CD4-positive, alpha-beta memory T cell (primary cell): ENCODE measurements around the gene HTR1B. TPM values are rescaled to one million over a fixed set of nuclear protein-coding genes. Genes with fewer than 3 reads are reported as not detected.
A peak's percentile ranks its signal among the peaks of the same experiment; 100 is the strongest.

Experiments
- CTCF ChIA-PET: fragments of 350-600 bp; sonication (Branson Sonifier 250); formaldehyde crosslinking; loops from one replicate; lab custom pipeline; 2021; ENCODE audit warnings: inconsistent platforms; ENCODE audit not compliant: partially characterized antibody; lab: Charles Lee
- POLR2A ChIA-PET: fragments of 350-600 bp; sonication (Branson Sonifier 250); formaldehyde crosslinking; loops from one replicate; lab custom pipeline; 2021; ENCODE audit not compliant: partially characterized antibody; lab: Charles Lee
- DNase-seq, 5 donors: peaks; one replicate each; pipeline versions ENCODE4 v3.0.0 to v3.0.0-alpha.2; 2020 to 2022; ENCODE audit warnings: mixed read lengths in 1 of 5
- H3K27ac ChIP-seq: one replicate; pipeline ENCODE4 v1.7.0; 2013; ENCODE audit warnings: low read depth, low read length
- H3K27me3 ChIP-seq: 2 replicates; pipeline ENCODE4 v1.7.0; 2013; ENCODE audit warnings: mild to moderate bottlenecking, low read length, moderate library complexity; ENCODE audit not compliant: insufficient read depth
- H3K36me3 ChIP-seq: 2 replicates; pipeline ENCODE4 v1.7.0; 2013; ENCODE audit warnings: mild to moderate bottlenecking, low read length, moderate library complexity; ENCODE audit not compliant: insufficient read depth
- H3K4me1 ChIP-seq: 2 replicates; pipeline ENCODE4 v1.7.0; 2013; ENCODE audit warnings: mild to moderate bottlenecking, low read length, moderate library complexity; ENCODE audit not compliant: insufficient read depth
- H3K4me3 ChIP-seq, 2 donors: one replicate each; pipeline ENCODE4 v1.7.0; 2013; ENCODE audit warnings: low read length in 2 of 2, mild to moderate bottlenecking in 1 of 2
- H3K9me3 ChIP-seq, 2 donors: one replicate each; pipeline ENCODE4 v1.7.0; 2013; ENCODE audit warnings: low read length in 2 of 2, control low read depth in 1 of 2; ENCODE audit not compliant: control insufficient read depth in 1 of 2
- H3K27ac Mint-ChIP-seq, 7 donors: one replicate each; pipeline ENCODE4 v1.8.0; 2020 to 2021; ENCODE audit warnings: mixed read lengths in 7 of 7, mild to moderate bottlenecking in 6 of 7, inconsistent platforms in 3 of 7, moderate library complexity in 3 of 7
- H3K27me3 Mint-ChIP-seq, 2 donors: one replicate each; pipeline ENCODE4 v1.8.0; 2020 to 2021; ENCODE audit warnings: mixed read lengths in 2 of 2
- H3K36me3 Mint-ChIP-seq, 2 donors: one replicate each; pipeline ENCODE4 v1.8.0; 2020 to 2021; ENCODE audit warnings: mixed read lengths in 2 of 2, inconsistent platforms in 1 of 2, mild to moderate bottlenecking in 1 of 2
- H3K4me1 Mint-ChIP-seq, 4 donors: one replicate each; pipeline ENCODE4 v1.8.0; 2020 to 2021; ENCODE audit warnings: mixed read lengths in 4 of 4, mild to moderate bottlenecking in 1 of 4
- H3K4me3 Mint-ChIP-seq, 8 donors: one replicate each; pipeline ENCODE4 v1.8.0; 2020 to 2021; ENCODE audit warnings: mixed read lengths in 8 of 8, mild to moderate bottlenecking in 7 of 8, moderate library complexity in 6 of 8, inconsistent platforms in 3 of 8
- H3K9me3 Mint-ChIP-seq, 8 donors: one replicate each; pipeline ENCODE4 v1.8.0; 2020 to 2021; ENCODE audit warnings: mixed read lengths in 8 of 8, mild to moderate bottlenecking in 5 of 8, inconsistent platforms in 3 of 8, moderate library complexity in 1 of 8
- intact Hi-C: fragments of 100-400 bp; cut with micrococcal nuclease; formaldehyde crosslinking; loops from one replicate; pipeline ENCODE4 v1.15.1; 2023
- polyA plus RNA-seq, 2 donors: library from polyadenylated mRNA; unstranded; fragments of 300-500 nt; fragmentation: Illumina TruSeq; gene quantifications; one replicate each; pipeline ENCODE4 v1.2.3, GENCODE V29; 2021
- total RNA-seq, 2 experiments: library from RNA; stranded (reverse); gene quantifications; one replicate each; pipeline ENCODE4 v1.2.3, GENCODE V29; 2021

Gene HTR1B
- total RNA-seq, result not detected
- polyA plus RNA-seq, result not detected

DNA sequence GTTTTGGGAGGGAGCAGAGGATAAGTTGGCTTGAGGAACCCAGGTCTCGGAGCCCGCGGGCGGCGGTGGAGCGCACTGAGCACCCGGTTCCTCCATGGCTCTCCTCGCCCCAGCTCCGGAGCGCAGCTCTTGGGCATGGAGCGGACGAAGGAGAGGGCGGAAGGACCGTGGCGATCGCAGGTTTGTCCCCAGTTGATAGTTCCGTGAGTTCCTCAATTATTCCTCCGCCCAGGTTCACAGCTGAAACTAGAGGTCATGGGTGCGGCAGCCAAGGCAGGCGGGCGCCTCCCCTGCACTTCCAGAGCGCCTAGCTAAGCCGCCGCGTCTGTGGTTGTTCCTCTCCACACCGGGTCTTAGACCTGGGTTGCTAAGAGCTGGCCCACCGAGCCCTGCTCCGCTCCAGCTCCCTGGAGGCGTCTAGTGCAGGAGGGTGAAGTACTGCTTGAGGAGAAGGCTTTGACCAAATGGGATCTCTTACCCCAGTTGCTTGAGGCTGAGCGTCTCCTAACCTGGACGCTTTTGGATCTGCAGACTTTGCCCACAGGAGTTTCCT, at the start of gene HTR1B:
HTR1B (minus strand) TSS at position 184 of the 553 bp plus-strand sequence; CDS start at position 96, 88 bp downstream.
- CTCF ChIA-PET, result no interaction called here
- Histone ChIP-seq H3K4me1 (peaks cover 9% of the 10 kb centered on the region), H3K27me3 (peaks cover 14% of the 10 kb centered on the region), H3K27ac (no peak within 1 kb of the TSS), H3K36me3 (no peaks in the 10 kb centered on the region), H3K4me3 (no peak within 1 kb of the TSS), H3K9me3 (no peaks in the 10 kb centered on the region)
- Mint-ChIP-seq H3K27me3 (peaks cover 34 to 39% of the 10 kb centered on the region in 2 donors), H3K4me1 (peaks cover 12 to 42% (median 24%) of the 10 kb centered on the region in 4 donors), H3K9me3 (peaks cover 0 to 16% (median 5%) of the 10 kb centered on the region in 8 donors), H3K4me3 (peak within 1 kb of the TSS in 7 of 8 donors; percentile 37 to 78 (median 57)), H3K36me3 (peaks cover 0 to 14% of the 10 kb centered on the region in 2 donors), H3K27ac (no peak within 1 kb of the TSS)
- POLR2A ChIA-PET, result no interaction called here
- no peak for DNase-seq
- intact Hi-C loops, result no loop called here

DNA sequence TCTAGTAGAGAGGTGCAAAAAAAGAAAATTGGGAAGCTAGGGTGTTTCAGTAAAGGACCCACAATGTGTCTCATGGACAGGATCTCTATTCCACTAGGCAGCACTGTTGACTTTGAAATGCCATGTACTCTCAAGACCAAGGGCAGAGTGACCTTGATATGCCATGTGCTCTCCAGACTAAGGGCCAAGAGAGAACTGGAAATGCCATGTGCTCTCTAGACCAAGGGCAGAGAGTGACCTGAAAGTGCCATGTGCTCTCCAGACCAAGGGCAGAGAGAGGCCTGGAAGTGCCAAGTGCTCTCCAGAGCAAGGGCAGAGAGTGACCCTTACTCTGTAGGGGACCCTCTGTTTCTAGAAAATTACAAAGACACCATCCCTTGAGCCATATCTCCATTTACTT, 49.3 kb upstream of the HTR1B start:
- POLR2A ChIA-PET, result no interaction called here

GRCh38 chr6:77511860-77512259, 48.6 kb upstream of the HTR1B start:
- no peaks in the 10 kb centered on the region for H3K27me3 ChIP-seq
- DNase-seq, result no peak
- H3K4me1 ChIP-seq, result no peaks in the 10 kb centered on the region
- no peak overlapping the region for H3K27ac Mint-ChIP-seq
- H3K4me1 Mint-ChIP-seq, result no peaks in the 10 kb centered on the region
- H3K9me3 ChIP-seq, result no peaks in the 10 kb centered on the region
- CTCF ChIA-PET, result no interaction called here
- H3K4me3 Mint-ChIP-seq, result no peak overlapping the region
- H3K36me3 Mint-ChIP-seq, result no peaks in the 10 kb centered on the region
- H3K27me3 Mint-ChIP-seq, result no peaks in the 10 kb centered on the region
- H3K27ac ChIP-seq, result no peak overlapping the region
- POLR2A ChIA-PET, result no interaction called here
- intact Hi-C loops, result no loop called here
- H3K9me3 Mint-ChIP-seq, result peaks cover 5 to 32% (median 22%) of the 10 kb centered on the region in 8 donors
- H3K4me3 ChIP-seq, result no peak overlapping the region
- no peaks in the 10 kb centered on the region for H3K36me3 ChIP-seq

More for the DNA sequence above, 49.3 kb upstream of the HTR1B start:
- H3K4me1 ChIP-seq, result no peaks in the 10 kb centered on the region
- H3K36me3 Mint-ChIP-seq, result no peaks in the 10 kb centered on the region
- DNase-seq, result no peak
- H3K27ac Mint-ChIP-seq, result no peak overlapping the region
- intact Hi-C loops, result no loop called here
- no peaks in the 10 kb centered on the region for H3K36me3 ChIP-seq
- H3K27ac ChIP-seq, result no peak overlapping the region
- no peaks in the 10 kb centered on the region for H3K4me1 Mint-ChIP-seq
- H3K9me3 ChIP-seq, result no peaks in the 10 kb centered on the region
- no peak overlapping the region for H3K4me3 Mint-ChIP-seq
- H3K27me3 Mint-ChIP-seq, result no peaks in the 10 kb centered on the region
- peaks cover 3 to 32% (median 22%) of the 10 kb centered on the region in 8 donors for H3K9me3 Mint-ChIP-seq
- no peaks in the 10 kb centered on the region for H3K27me3 ChIP-seq
- CTCF ChIA-PET, result no interaction called here
- H3K4me3 ChIP-seq, result no peak overlapping the region

DNA sequence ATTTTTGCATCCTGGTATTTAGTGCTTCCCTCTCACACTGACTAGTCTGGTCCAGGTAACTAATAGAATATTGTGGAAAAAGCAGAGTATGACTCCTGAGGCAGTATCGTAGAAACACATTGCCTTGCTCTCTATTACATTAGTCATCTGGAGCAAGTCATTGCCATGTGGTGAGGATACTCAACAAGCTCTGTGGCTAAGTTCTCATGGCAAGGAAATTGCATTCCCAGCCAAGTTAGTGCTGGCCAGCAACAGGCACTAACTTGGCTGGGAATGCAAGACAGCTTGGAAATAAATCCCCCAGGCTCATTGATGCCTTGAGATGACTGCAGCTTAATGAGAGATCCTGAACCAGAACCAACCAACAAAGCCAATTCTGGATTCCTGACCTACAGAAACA, 39.7 kb upstream of the HTR1B start:
- no peaks in the 10 kb centered on the region for H3K27me3 ChIP-seq
- no peaks in the 10 kb centered on the region for H3K27me3 Mint-ChIP-seq
- CTCF ChIA-PET, result no interaction called here
- H3K36me3 ChIP-seq, result no peaks in the 10 kb centered on the region
- no peaks in the 10 kb centered on the region for H3K4me1 ChIP-seq
- no peaks in the 10 kb centered on the region for H3K4me1 Mint-ChIP-seq
- no peak for DNase-seq
- no peak overlapping the region for H3K27ac Mint-ChIP-seq
- POLR2A ChIA-PET, result no interaction called here
- H3K9me3 ChIP-seq, result no peaks in the 10 kb centered on the region
- H3K4me3 Mint-ChIP-seq, result no peak overlapping the region
- intact Hi-C loops, result no loop called here
- no peak overlapping the region for H3K27ac ChIP-seq
- no peaks in the 10 kb centered on the region for H3K36me3 Mint-ChIP-seq
- no peak overlapping the region for H3K4me3 ChIP-seq
- peaks cover 0 to 2% (median 0%) of the 10 kb centered on the region in 8 donors for H3K9me3 Mint-ChIP-seq

DNA sequence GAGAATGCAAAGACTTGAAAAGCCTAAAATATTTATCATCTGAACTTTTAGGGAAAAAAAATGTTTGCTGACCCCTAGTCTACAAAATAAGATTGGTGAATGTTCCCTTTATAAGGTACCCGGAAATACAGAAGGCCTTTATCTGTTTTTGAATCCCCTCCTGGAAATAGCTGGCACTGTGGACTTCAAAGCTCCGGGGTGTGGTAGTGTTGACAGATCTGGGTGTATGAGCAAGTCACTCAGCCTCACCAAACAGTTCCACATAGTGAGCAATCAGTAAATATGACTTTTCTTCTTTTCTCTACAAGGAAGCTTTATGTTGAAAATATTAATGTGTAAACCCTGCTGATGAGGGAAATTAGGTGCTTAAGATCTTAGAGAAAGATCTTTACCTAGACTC, 29.2 kb upstream of the HTR1B start:
- POLR2A ChIA-PET, result no interaction called here
- Histone ChIP-seq H3K36me3 (no peaks in the 10 kb centered on the region), H3K27me3 (no peaks in the 10 kb centered on the region), H3K27ac (no peak overlapping the region), H3K4me3 (no peak overlapping the region), H3K9me3 (no peaks in the 10 kb centered on the region), H3K4me1 (no peaks in the 10 kb centered on the region)
- H3K4me1 Mint-ChIP-seq, result no peaks in the 10 kb centered on the region
- no peak overlapping the region for H3K27ac Mint-ChIP-seq
- CTCF ChIA-PET, result no interaction called here
- H3K9me3 Mint-ChIP-seq, result peaks cover 0 to 2% (median 0%) of the 10 kb centered on the region in 8 donors
- no peak for DNase-seq
- H3K4me3 Mint-ChIP-seq, result no peak overlapping the region
- H3K27me3 Mint-ChIP-seq, result peaks cover 1 to 3% of the 10 kb centered on the region in 2 donors
- intact Hi-C loops, result no loop called here
- no peaks in the 10 kb centered on the region for H3K36me3 Mint-ChIP-seq

- no peaks in the 10 kb centered on the region for H3K9me3 ChIP-seq
- H3K4me1 Mint-ChIP-seq, result no peaks in the 10 kb centered on the region
- CTCF ChIA-PET, result no interaction called here
Observed at GRCh38 chr6:77487808-77488425, 24.6 kb upstream of the HTR1B start.

DNA sequence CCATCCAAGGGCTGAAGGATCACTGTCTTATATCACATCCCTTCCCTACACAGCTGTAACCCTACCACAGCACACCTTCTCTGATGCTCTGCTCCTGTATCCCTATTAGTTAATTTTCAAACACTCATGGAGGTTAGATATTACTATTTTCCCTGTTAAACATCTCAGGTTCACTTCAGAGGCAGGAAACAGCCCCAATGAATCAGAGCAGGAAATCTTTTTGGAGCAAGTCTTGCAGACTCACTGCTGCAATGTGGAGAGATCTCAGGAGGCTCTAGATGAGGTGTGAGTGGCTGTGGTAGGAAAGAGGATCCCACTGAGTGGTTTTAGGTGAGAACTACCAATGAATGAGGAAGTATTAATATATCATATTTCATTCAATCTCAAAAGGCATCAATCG, 19.7 kb upstream of the HTR1B start:
- no peaks in the 10 kb centered on the region for H3K4me1 Mint-ChIP-seq
- H3K4me3 Mint-ChIP-seq, result no peak overlapping the region
- POLR2A ChIA-PET, result no interaction called here
- H3K27me3 Mint-ChIP-seq, result peaks cover 0 to 4% of the 10 kb centered on the region in 2 donors
- no peaks in the 10 kb centered on the region for H3K36me3 Mint-ChIP-seq
- CTCF ChIA-PET, result interaction anchor here (1.2 kb wide), 1 partner anchor 12 kb away, joined by 3 read pairs; no protein-coding TSS in a partner anchor
- no peaks in the 10 kb centered on the region for H3K36me3 ChIP-seq
- peaks cover 0 to 1% (median 0%) of the 10 kb centered on the region in 8 donors for H3K9me3 Mint-ChIP-seq
- no peaks in the 10 kb centered on the region for H3K4me1 ChIP-seq
- no peak overlapping the region for H3K27ac Mint-ChIP-seq
- no peak overlapping the region for H3K4me3 ChIP-seq
- H3K9me3 ChIP-seq, result no peaks in the 10 kb centered on the region
- intact Hi-C loops, result no loop called here
- no peak for DNase-seq
- H3K27me3 ChIP-seq, result no peaks in the 10 kb centered on the region
- H3K27ac ChIP-seq, result no peak overlapping the region

More at GRCh38 chr6:77487808-77488425, 24.6 kb upstream of the HTR1B start:
- peaks cover 0 to 1% of the 10 kb centered on the region in 2 donors for H3K27me3 Mint-ChIP-seq
- H3K36me3 ChIP-seq, result no peaks in the 10 kb centered on the region
- no peak for DNase-seq
- H3K36me3 Mint-ChIP-seq, result no peaks in the 10 kb centered on the region
- H3K27me3 ChIP-seq, result no peaks in the 10 kb centered on the region
- intact Hi-C loops, result no loop called here
- H3K27ac ChIP-seq, result no peak overlapping the region
- H3K4me1 ChIP-seq, result no peaks in the 10 kb centered on the region
- no peak overlapping the region for H3K4me3 ChIP-seq
- POLR2A ChIA-PET, result no interaction called here
- H3K9me3 Mint-ChIP-seq, result peaks cover 0 to 2% (median 0%) of the 10 kb centered on the region in 8 donors
- no peak overlapping the region for H3K4me3 Mint-ChIP-seq
- H3K27ac Mint-ChIP-seq, result no peak overlapping the region
